Hematopoietic multipotent progenitor cell (in vitro differentiated cells): ENCODE data around the gene CNTNAP1. TPM values are rescaled to one million over a fixed set of nuclear protein-coding genes. Genes with fewer than 3 reads are reported as not detected.

Experiments
- DNase-seq, 3 donors: peaks; one replicate each; pipeline ENCODE4 v3.0.0-alpha.2; 2011 to 2015; ENCODE audit warnings: low read depth in 2 of 3, low spot score in 2 of 3
- total RNA-seq: library from RNA; depleted of rRNA; stranded (reverse); fragments of >200 nt; gene quantifications from one replicate; pipeline ENCODE4 v1.2.3, GENCODE V29; 2012

Gene CNTNAP1
- total RNA-seq, 1 donor: 0.81 TPM

- peak in 1 of 3 donors; percentile 46 for DNase-seq
These were observed 1.2 kb downstream of the CNTNAP1 start for GRCh38 chr17:42683407-42684034.

GRCh38 chr17:42684929-42685556 lies 2.7 kb downstream of the CNTNAP1 start:
- DNase-seq: no peak

- no peak for DNase-seq
These were observed 3.5 kb downstream of the CNTNAP1 start for GRCh38 chr17:42685831-42686230.

- no peak for DNase-seq
These were observed 4.3 kb downstream of the CNTNAP1 start for GRCh38 chr17:42686520-42687128.

GRCh38 chr17:42687707-42688320 lies 5.5 kb downstream of the CNTNAP1 start:
- DNase-seq: no peak

GRCh38 chr17:42690596-42690995 lies 8.3 kb downstream of the CNTNAP1 start:
- no peak for DNase-seq

GRCh38 chr17:42691021-42691545 lies 8.8 kb downstream of the CNTNAP1 start:
- DNase-seq: no peak

- no peak for DNase-seq
These were observed 10.2 kb downstream of the CNTNAP1 start for GRCh38 chr17:42692489-42692888.

- DNase-seq: no peak
These were observed 12.2 kb downstream of the CNTNAP1 start for GRCh38 chr17:42694524-42694923.

GRCh38 chr17:42695500-42695899 lies 13.2 kb downstream of the CNTNAP1 start:
- DNase-seq: no peak

- no peak for DNase-seq
These were observed 14.9 kb downstream of the CNTNAP1 start for GRCh38 chr17:42697108-42697811.

- no peak for DNase-seq
These were observed 16.5 kb downstream of the CNTNAP1 start for GRCh38 chr17:42698736-42699414.

- DNase-seq: no peak
These were observed 17.0 kb downstream of the CNTNAP1 start for GRCh38 chr17:42699415-42699740.

GRCh38 chr17:42700586-42701289 lies 18.4 kb downstream of the CNTNAP1 start:
- no peak for DNase-seq

- no peak for DNase-seq
These were observed 20.1 kb downstream of the CNTNAP1 start for GRCh38 chr17:42702446-42702845.

GRCh38 chr17:42704490-42704836 lies 22.1 kb downstream of the CNTNAP1 start:
- DNase-seq: no peak

GRCh38 chr17:42704837-42705494 lies 22.6 kb downstream of the CNTNAP1 start:
- no peak for DNase-seq

GRCh38 chr17:42706732-42707131 lies 24.4 kb downstream of the CNTNAP1 start:
- DNase-seq: peak in 2 of 3 donors; percentile 76 to 87

GRCh38 chr17:42708588-42708987 lies 26.3 kb downstream of the CNTNAP1 start:
- DNase-seq: no peak
